Neuronal stem cell (in vitro differentiated cells): ENCODE data around the gene PRKX.

ENCODE experiments used
- DNase-seq: peaks from one replicate; pipeline ENCODE4 v3.0.0-alpha.2; 2013; ENCODE audit warnings: low spot score
- H2AFZ ChIP-seq: one replicate; pipeline ENCODE4 v1.6.1; 2013; ENCODE audit warnings: mild to moderate bottlenecking, low read length, inconsistent platforms
- H2AK5ac ChIP-seq: 2 replicates; pipeline ENCODE4 v1.6.1; 2013; ENCODE audit warnings: low read depth, mild to moderate bottlenecking, inconsistent platforms, low read length, moderate library complexity, mixed read lengths
- H2BK120ac ChIP-seq: 2 replicates; pipeline ENCODE4 v1.6.1; 2013; ENCODE audit warnings: low read depth, mild to moderate bottlenecking, inconsistent platforms, low read length, moderate library complexity, mixed read lengths
- H2BK12ac ChIP-seq: one replicate; pipeline ENCODE4 v1.6.1; 2013; ENCODE audit warnings: low read length, inconsistent platforms
- H2BK15ac ChIP-seq: 2 replicates; pipeline ENCODE4 v1.6.1; 2013; ENCODE audit warnings: mild to moderate bottlenecking, low read length, inconsistent platforms, mixed read lengths
- H2BK5ac ChIP-seq: one replicate; pipeline ENCODE4 v1.6.1; 2013; ENCODE audit warnings: inconsistent platforms, mild to moderate bottlenecking, low read length, moderate library complexity
- H3K14ac ChIP-seq: one replicate; pipeline ENCODE4 v1.6.1; 2013; ENCODE audit warnings: low read length, inconsistent platforms
- H3K18ac ChIP-seq: 2 replicates; pipeline ENCODE4 v1.6.1; 2013; ENCODE audit warnings: low read length, inconsistent platforms
- H3K23ac ChIP-seq: 2 replicates; pipeline ENCODE4 v1.6.1; 2013; ENCODE audit warnings: low read depth, mild to moderate bottlenecking, mixed read lengths, low read length, inconsistent platforms; ENCODE audit not compliant: poor library complexity
- H3K27ac ChIP-seq: replicated peaks from 3 replicates; pipeline ENCODE4 v1.5.1; 2013; ENCODE audit warnings: low read length, inconsistent platforms
- H3K27me3 ChIP-seq, 3 experiments: 2 replicates each; pipeline ENCODE4 v1.6.1; 2013; ENCODE audit warnings: low read length in 3 of 3, mild to moderate bottlenecking in 2 of 3, inconsistent platforms in 1 of 3, low read depth in 1 of 3, mixed read lengths in 1 of 3, moderate library complexity in 1 of 3; ENCODE audit not compliant: control insufficient read depth in 3 of 3, insufficient read depth in 3 of 3
- H3K36me3 ChIP-seq, 2 donors: replicated peaks in 1 of 2; 2 replicates each; pipeline ENCODE4 v1.6.1; 2013; ENCODE audit warnings: low read length in 2 of 2; ENCODE audit not compliant: control insufficient read depth in 2 of 2, insufficient read depth in 2 of 2
- H3K4ac ChIP-seq: 2 replicates; pipeline ENCODE4 v1.6.1; 2013; ENCODE audit warnings: inconsistent platforms, mild to moderate bottlenecking, low read length, moderate library complexity
- H3K4me1 ChIP-seq, 2 donors: 1 replicate in 1 of 2; 2 replicates in 1 of 2; pipeline ENCODE4 v1.6.1; 2013; ENCODE audit warnings: low read length in 2 of 2, low read depth in 1 of 2; ENCODE audit not compliant: control insufficient read depth in 2 of 2, insufficient read depth in 1 of 2
- H3K4me2 ChIP-seq: one replicate; pipeline ENCODE4 v1.6.1; 2013; ENCODE audit warnings: mild to moderate bottlenecking, low read length, inconsistent platforms; ENCODE audit not compliant: insufficient read depth, poor library complexity, severe bottlenecking
- H3K4me3 ChIP-seq, 2 donors: 2 replicates each; pipeline ENCODE4 v1.5.1; 2013; ENCODE audit warnings: low read length in 2 of 2, mild to moderate bottlenecking in 2 of 2, inconsistent platforms in 1 of 2, moderate library complexity in 1 of 2
- H3K79me1 ChIP-seq: one replicate; pipeline ENCODE4 v1.6.1; 2013; ENCODE audit warnings: low read depth, mild to moderate bottlenecking, inconsistent platforms, low read length, moderate library complexity
- H3K9ac ChIP-seq: one replicate; pipeline ENCODE4 v1.6.1; 2013; ENCODE audit warnings: mild to moderate bottlenecking, low read depth, low read length, inconsistent platforms; ENCODE audit not compliant: poor library complexity
- H3K9me3 ChIP-seq, 2 donors: replicated peaks in 1 of 2; 2 replicates each; pipeline versions ENCODE3 to v1.6.1; 2013; ENCODE audit warnings: low read length in 2 of 2, mild to moderate bottlenecking in 2 of 2, inconsistent platforms in 1 of 2, low read depth in 1 of 2, mixed read lengths in 1 of 2, moderate library complexity in 1 of 2; ENCODE audit not compliant: control insufficient read depth in 2 of 2, insufficient read depth in 1 of 2
- H4K8ac ChIP-seq: one replicate; pipeline ENCODE4 v1.6.1; 2013; ENCODE audit warnings: low read depth, mild to moderate bottlenecking, inconsistent platforms, low read length, moderate library complexity
- H4K91ac ChIP-seq: one replicate; pipeline ENCODE4 v1.6.1; 2013; ENCODE audit warnings: low read length, low read depth, mild to moderate bottlenecking, inconsistent platforms; ENCODE audit not compliant: poor library complexity
- WGBS, 2 donors: extraction: QIAGEN DNeasy Blood & Tissue Kit; methylation state at CpG; one replicate each; pipeline ENCODE4 v1.1.7; 2013; ENCODE audit warnings: missing lambda C conversion rate in 2 of 2, mixed read lengths in 1 of 2; ENCODE audit not compliant: insufficient read length in 2 of 2, insufficient replicate concordance in 1 of 2; ENCODE audit errors: extremely low coverage in 2 of 2; 5-methylcytosine and 5-hydroxymethylcytosine counted together

Gene PRKX

DNA sequence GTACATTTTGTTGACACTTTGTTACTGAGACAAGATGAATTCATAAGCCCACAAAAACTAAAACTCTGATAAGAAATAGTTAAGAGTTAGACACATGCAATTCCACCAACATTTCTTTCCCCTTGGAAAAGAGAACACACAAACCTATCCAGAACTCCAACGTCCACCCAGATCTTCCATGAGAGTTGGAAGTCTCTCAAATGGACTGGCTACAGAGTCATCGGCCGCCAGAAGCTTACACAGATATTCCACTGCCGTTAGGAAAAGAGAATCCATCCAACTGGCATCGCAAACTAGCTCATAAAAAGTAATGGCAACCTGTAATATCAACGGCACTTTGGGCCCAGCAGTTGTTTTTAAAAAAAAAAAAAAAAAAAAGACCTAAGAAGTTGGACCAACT lies 114.7 kb downstream of the PRKX start:
- H3K23ac ChIP-seq, result no peak overlapping the region
- no peak overlapping the region for H3K4ac ChIP-seq
- H3K4me2 ChIP-seq, result no peak overlapping the region
- no peak overlapping the region for H2BK5ac ChIP-seq
- DNase-seq, result no peak
- no peak overlapping the region for H2AK5ac ChIP-seq
- H3K4me3 ChIP-seq, result no peak overlapping the region
- H3K27me3 ChIP-seq, result no peaks in the 10 kb centered on the region
- no peaks in the 10 kb centered on the region for H3K36me3 ChIP-seq
- no peak overlapping the region for H4K91ac ChIP-seq
- H2AFZ ChIP-seq, result no peak overlapping the region
- WGBS, 2 donors, result no CpG with 5 or more reads among the region's 6 CpGs
- no peaks in the 10 kb centered on the region for H3K79me1 ChIP-seq
- no peaks in the 10 kb centered on the region for H3K9me3 ChIP-seq
- H3K14ac ChIP-seq, result no peak overlapping the region
- no peaks in the 10 kb centered on the region for H3K4me1 ChIP-seq
- no peak overlapping the region for H2BK12ac ChIP-seq
- no peak overlapping the region for H2BK15ac ChIP-seq
- no peak overlapping the region for H3K27ac ChIP-seq
- H3K18ac ChIP-seq, result no peak overlapping the region
- no peak overlapping the region for H3K9ac ChIP-seq
- no peak overlapping the region for H4K8ac ChIP-seq
- H2BK120ac ChIP-seq, result no peak overlapping the region

DNA sequence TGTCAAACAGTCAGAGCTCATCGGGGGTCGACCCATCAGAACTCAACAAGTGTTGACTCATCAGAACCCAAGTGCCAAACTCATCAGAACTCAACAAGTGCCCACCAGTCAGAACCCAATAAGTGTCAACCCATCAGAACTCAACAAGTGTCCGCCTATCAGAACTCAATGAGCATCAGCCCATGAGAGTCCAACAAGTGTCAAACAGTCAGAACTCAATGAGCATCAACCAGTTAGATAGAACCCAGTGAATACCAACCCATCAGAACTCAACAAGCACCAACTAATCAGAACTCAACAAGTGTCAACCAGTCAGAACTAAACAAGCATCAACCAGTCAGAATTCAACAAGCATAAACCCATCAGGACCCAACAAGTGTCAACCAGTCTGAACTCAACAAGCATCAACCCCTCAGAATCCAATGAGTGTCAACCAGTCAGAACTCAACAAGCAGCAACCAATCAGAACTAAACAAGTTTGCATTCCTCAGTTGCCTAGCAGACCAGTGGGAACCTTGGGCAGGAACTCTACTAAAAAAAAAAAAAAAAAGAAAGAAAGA lies 115.3 kb downstream of the PRKX start:
- DNase-seq, result no peak
- no peak overlapping the region for H3K4me2 ChIP-seq
- no peak overlapping the region for H3K4ac ChIP-seq
- no peaks in the 10 kb centered on the region for H3K79me1 ChIP-seq
- H2BK12ac ChIP-seq, result no peak overlapping the region
- H4K8ac ChIP-seq, result no peak overlapping the region
- no peak overlapping the region for H3K27ac ChIP-seq
- no peaks in the 10 kb centered on the region for H3K4me1 ChIP-seq
- H3K27me3 ChIP-seq, result no peaks in the 10 kb centered on the region
- no peak overlapping the region for H3K14ac ChIP-seq
- no peak overlapping the region for H4K91ac ChIP-seq
- H3K23ac ChIP-seq, result no peak overlapping the region
- H2BK5ac ChIP-seq, result no peak overlapping the region
- H2BK15ac ChIP-seq, result no peak overlapping the region
- no peak overlapping the region for H2AFZ ChIP-seq
- no peaks in the 10 kb centered on the region for H3K36me3 ChIP-seq
- no CpG with 5 or more reads among the region's 3 CpGs for WGBS, 2 donors
- no peak overlapping the region for H3K18ac ChIP-seq
- H3K4me3 ChIP-seq, result no peak overlapping the region
- no peaks in the 10 kb centered on the region for H3K9me3 ChIP-seq
- H2AK5ac ChIP-seq, result no peak overlapping the region
- H3K9ac ChIP-seq, result no peak overlapping the region
- H2BK120ac ChIP-seq, result no peak overlapping the region

DNA sequence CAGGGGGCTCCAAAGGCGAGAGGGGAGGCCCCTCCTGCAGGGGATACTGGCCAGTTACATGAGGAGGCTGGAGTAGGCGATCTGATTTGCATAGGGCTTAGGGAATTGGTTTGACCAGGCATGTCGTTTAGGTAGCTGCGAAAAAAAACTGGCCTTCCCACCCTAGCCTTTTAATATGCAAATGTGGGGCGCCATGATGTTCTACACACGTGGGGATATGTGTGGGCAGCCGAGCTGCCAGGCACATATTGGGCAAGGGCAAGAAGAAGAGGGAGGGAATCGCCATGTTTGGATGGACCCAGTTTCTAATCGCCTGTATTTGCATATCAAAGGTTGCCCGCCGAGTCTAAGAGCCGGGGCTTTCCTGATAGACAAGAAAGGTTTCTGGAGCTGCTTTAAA lies 121.3 kb downstream of the PRKX start:
- Histone ChIP-seq H4K91ac (no peak overlapping the region), H3K36me3 (no peaks in the 10 kb centered on the region), H3K79me1 (no peaks in the 10 kb centered on the region), H3K9me3 (no peaks in the 10 kb centered on the region), H2AK5ac (no peak overlapping the region), H3K4me3 (no peak overlapping the region), H3K27ac (no peak overlapping the region), H3K9ac (no peak overlapping the region), H2BK15ac (no peak overlapping the region), H3K14ac (no peak overlapping the region), H2BK120ac (no peak overlapping the region), H3K23ac (no peak overlapping the region), H4K8ac (no peak overlapping the region), H3K4me2 (no peak overlapping the region), H2BK5ac (no peak overlapping the region), H3K4me1 (no peaks in the 10 kb centered on the region), H3K4ac (no peak overlapping the region), H2BK12ac (no peak overlapping the region), H3K27me3 (no peaks in the 10 kb centered on the region), H3K18ac (no peak overlapping the region), H2AFZ (peak overlapping the region; percentile 29)
- WGBS, 2 donors, result no CpG with 5 or more reads among the region's 12 CpGs
- peak; percentile 4 for DNase-seq

DNA sequence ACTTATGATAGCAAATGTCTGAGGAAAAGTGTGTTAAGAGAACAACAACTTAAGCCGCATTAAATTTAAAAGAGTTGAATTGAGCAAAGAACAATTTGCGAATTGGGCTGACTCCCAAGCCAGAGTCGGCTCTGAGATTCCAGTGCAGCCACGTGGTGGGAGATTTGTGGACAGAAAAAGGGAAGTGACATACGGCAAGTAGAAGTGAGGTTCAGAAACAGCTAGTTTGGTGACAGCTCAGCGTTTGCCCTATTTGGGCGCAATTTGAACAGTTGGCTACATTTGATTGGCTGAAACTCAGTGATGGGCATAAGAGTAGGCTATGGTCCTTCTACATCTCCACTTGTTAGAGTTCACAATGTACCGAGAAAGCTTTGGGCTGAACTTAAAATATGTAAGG lies 124.0 kb downstream of the PRKX start:
- H2BK120ac ChIP-seq, result no peak overlapping the region
- H3K4me3 ChIP-seq, result no peak overlapping the region
- H3K9me3 ChIP-seq, result no peaks in the 10 kb centered on the region
- H3K4me2 ChIP-seq, result no peak overlapping the region
- H2AK5ac ChIP-seq, result no peak overlapping the region
- no peak overlapping the region for H3K18ac ChIP-seq
- no peak overlapping the region for H4K8ac ChIP-seq
- H2BK15ac ChIP-seq, result no peak overlapping the region
- no peak overlapping the region for H3K27ac ChIP-seq
- DNase-seq, result no peak
- no peaks in the 10 kb centered on the region for H3K79me1 ChIP-seq
- no peak overlapping the region for H3K4ac ChIP-seq
- H3K9ac ChIP-seq, result no peak overlapping the region
- no peaks in the 10 kb centered on the region for H3K36me3 ChIP-seq
- WGBS, 2 donors, result no CpG with 5 or more reads among the region's 8 CpGs
- no peak overlapping the region for H2BK5ac ChIP-seq
- no peaks in the 10 kb centered on the region for H3K4me1 ChIP-seq
- no peak overlapping the region for H2BK12ac ChIP-seq
- H3K27me3 ChIP-seq, result no peaks in the 10 kb centered on the region
- H2AFZ ChIP-seq, result no peak overlapping the region
- no peak overlapping the region for H3K23ac ChIP-seq
- no peak overlapping the region for H4K91ac ChIP-seq
- no peak overlapping the region for H3K14ac ChIP-seq
